CD4-positive, alpha-beta T cell (primary cell): Measurements from ENCODE around the gene AUTS2. TPM values are rescaled to one million over a fixed set of nuclear protein-coding genes. Genes with fewer than 3 reads are reported as not detected.

Experiments used
- ATAC-seq: fragments of 200-7000 bp; cut with Tn5 transposase; one replicate; pipeline ENCODE4 v1.10.0; 2022; ENCODE audit warnings: mild to moderate bottlenecking; ENCODE audit not compliant: poor library complexity
- CTCF ChIA-PET: fragments of 350-600 bp; sonication (Branson Sonifier 250); formaldehyde crosslinking; loops from one replicate; lab custom pipeline; 2021; ENCODE audit warnings: antibody characterized with exemption, inconsistent platforms; lab: Charles Lee
- POLR2A ChIA-PET: fragments of 350-600 bp; sonication (Branson Sonifier 250); formaldehyde crosslinking; loops from one replicate; lab custom pipeline; 2021; ENCODE audit warnings: antibody characterized with exemption, inconsistent platforms; lab: Charles Lee
- DNase-seq, 14 experiments: peaks; one replicate each; pipeline ENCODE4 v3.0.0-alpha.2; 2013 to 2020; ENCODE audit warnings: mixed read lengths in 2 of 14
- H3K27ac ChIP-seq, 2 donors: one replicate each; pipeline versions ENCODE4 v1.5.1 to v1.7.0; 2013; ENCODE audit warnings: low read length in 2 of 2, low read depth in 1 of 2, mild to moderate bottlenecking in 1 of 2
- H3K27me3 ChIP-seq, 2 experiments: 1 replicate in 1 of 2; 2 replicates in 1 of 2; pipeline versions ENCODE4 v1.6.1 to v1.7.0; 2013; ENCODE audit warnings: low read length in 2 of 2, control low read depth in 1 of 2, mild to moderate bottlenecking in 1 of 2, moderate library complexity in 1 of 2; ENCODE audit not compliant: insufficient read depth in 2 of 2, control insufficient read depth in 1 of 2
- H3K36me3 ChIP-seq: one replicate; pipeline ENCODE4 v1.6.1; 2013; ENCODE audit warnings: low read length, control low read depth; ENCODE audit not compliant: insufficient read depth
- H3K4me1 ChIP-seq: one replicate; pipeline ENCODE4 v1.6.1; 2013; ENCODE audit warnings: low read length, control low read depth; ENCODE audit not compliant: insufficient read depth
- H3K4me3 ChIP-seq: one replicate; pipeline ENCODE4 v1.5.1; 2013; ENCODE audit warnings: mild to moderate bottlenecking, low read length, moderate library complexity
- H3K9me3 ChIP-seq, 2 experiments: 1 replicate in 1 of 2; 2 replicates in 1 of 2; pipeline versions ENCODE4 v1.6.1 to v1.7.0; 2013; ENCODE audit warnings: low read length in 2 of 2, mild to moderate bottlenecking in 2 of 2, control low read depth in 1 of 2, moderate library complexity in 1 of 2; ENCODE audit not compliant: control insufficient read depth in 1 of 2, insufficient read depth in 1 of 2
- H3K27ac Mint-ChIP-seq: one replicate; pipeline ENCODE4 v1.8.0; 2020; ENCODE audit warnings: mixed read lengths
- H3K27me3 Mint-ChIP-seq: one replicate; pipeline ENCODE4 v1.8.0; 2021; ENCODE audit warnings: mixed read lengths
- H3K36me3 Mint-ChIP-seq: one replicate; pipeline ENCODE4 v1.8.0; 2021; ENCODE audit warnings: low read depth, mixed read lengths
- H3K4me1 Mint-ChIP-seq: one replicate; pipeline ENCODE4 v1.8.0; 2021; ENCODE audit warnings: low read depth, mixed read lengths
- H3K4me3 Mint-ChIP-seq: one replicate; pipeline ENCODE4 v1.8.0; 2020; ENCODE audit warnings: mild to moderate bottlenecking, mixed read lengths
- H3K9me3 Mint-ChIP-seq: one replicate; pipeline ENCODE4 v1.8.0; 2020; ENCODE audit warnings: mixed read lengths
- intact Hi-C, 2 experiments: fragments of 100-400 bp; cut with DNase I in 1 of 2; cut with micrococcal nuclease in 1 of 2; formaldehyde crosslinking; loops; one replicate each; pipeline versions ENCODE4 v1.15.1 to v1.9.0; 2023 to 2025; cut with DNase I, micrococcal nuclease
- total RNA-seq, 174 experiments: library from RNA in 2 of 174; stranded (reverse) in 2 of 174; gene quantifications; one replicate each; pipeline ENCODE4 v1.2.3 and lab custom pipeline; 2021 to 2026
- TF ChIP-seq, protein P1 (sequence below): fragments of 200-600 bp; IDR thresholded peaks from one replicate; pipeline ENCODE4 v1.8.0; 2022; ENCODE audit warnings: antibody characterized with exemption, mild to moderate bottlenecking

Gene AUTS2
- total RNA-seq, 2 experiments from 2014 or later, result 43.6 to 47.6 TPM

DNA sequence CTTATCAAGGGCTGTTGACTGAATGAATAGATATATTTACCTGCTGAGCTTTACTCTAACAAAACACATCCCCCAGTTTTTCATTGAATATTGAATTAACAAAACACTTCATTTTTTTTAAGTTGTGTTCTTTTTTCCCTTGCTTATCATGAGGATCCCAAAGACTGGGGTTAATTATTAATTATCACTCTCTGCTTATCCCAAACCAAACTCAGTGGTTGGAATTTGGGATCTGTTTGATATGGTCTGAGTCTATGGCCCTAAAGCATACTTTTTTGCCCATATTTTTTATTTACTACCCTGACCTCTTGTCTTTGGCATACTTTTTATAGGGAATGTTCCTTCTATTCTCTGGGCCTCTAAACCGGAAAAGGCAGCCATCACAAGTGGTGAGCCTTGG, 836.5 kb downstream of the AUTS2 start:
- H3K4me3 Mint-ChIP-seq, result no peak overlapping the region
- H3K4me3 ChIP-seq, result no peak overlapping the region
- H3K36me3 Mint-ChIP-seq, result no peaks in the 10 kb centered on the region
- H3K27me3 Mint-ChIP-seq, result no peaks in the 10 kb centered on the region
- H3K27me3 ChIP-seq, result no peaks in the 10 kb centered on the region
- H3K27ac Mint-ChIP-seq, result no peak overlapping the region
- ATAC-seq (no peak), DNase-seq (no peak)
- H3K27ac ChIP-seq, result no peak overlapping the region
- H3K36me3 ChIP-seq, result no peaks in the 10 kb centered on the region
- ChIA-PET POLR2A (no interaction called here), CTCF (interaction anchor here (1.4 kb wide), 1 partner anchor 10 kb away, joined by 3 read pairs; no protein-coding TSS in a partner anchor)
- peaks cover 9% of the 10 kb centered on the region for H3K4me1 Mint-ChIP-seq
- no peaks in the 10 kb centered on the region for H3K4me1 ChIP-seq
- TF ChIP-seq, protein P1, sequence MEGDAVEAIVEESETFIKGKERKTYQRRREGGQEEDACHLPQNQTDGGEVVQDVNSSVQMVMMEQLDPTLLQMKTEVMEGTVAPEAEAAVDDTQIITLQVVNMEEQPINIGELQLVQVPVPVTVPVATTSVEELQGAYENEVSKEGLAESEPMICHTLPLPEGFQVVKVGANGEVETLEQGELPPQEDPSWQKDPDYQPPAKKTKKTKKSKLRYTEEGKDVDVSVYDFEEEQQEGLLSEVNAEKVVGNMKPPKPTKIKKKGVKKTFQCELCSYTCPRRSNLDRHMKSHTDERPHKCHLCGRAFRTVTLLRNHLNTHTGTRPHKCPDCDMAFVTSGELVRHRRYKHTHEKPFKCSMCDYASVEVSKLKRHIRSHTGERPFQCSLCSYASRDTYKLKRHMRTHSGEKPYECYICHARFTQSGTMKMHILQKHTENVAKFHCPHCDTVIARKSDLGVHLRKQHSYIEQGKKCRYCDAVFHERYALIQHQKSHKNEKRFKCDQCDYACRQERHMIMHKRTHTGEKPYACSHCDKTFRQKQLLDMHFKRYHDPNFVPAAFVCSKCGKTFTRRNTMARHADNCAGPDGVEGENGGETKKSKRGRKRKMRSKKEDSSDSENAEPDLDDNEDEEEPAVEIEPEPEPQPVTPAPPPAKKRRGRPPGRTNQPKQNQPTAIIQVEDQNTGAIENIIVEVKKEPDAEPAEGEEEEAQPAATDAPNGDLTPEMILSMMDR, result no peak
- H3K9me3 Mint-ChIP-seq, result no peaks in the 10 kb centered on the region
- peaks cover 0 to 4% of the 10 kb centered on the region in 2 experiments for H3K9me3 ChIP-seq
- intact Hi-C loops, result no loop called here

DNA sequence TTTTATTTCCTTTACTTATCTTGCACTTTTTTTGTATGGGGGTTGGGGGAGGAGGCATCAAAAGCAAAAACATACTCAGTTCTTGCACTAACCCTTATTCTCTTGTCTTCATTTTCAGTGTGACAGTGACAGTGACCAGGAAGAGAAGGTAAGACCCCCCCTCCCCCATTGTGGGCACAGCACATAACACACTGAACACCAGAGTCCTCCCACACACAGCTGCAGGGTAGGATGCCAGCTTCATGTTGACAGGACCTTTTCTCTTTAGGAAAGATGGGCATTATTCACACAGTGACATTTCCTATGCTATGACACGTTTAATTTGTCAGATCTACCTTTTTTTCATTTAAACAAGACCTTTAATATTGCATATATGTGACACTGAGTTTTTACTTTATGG, 837.4 kb downstream of the AUTS2 start:
- Histone ChIP-seq H3K36me3 (no peaks in the 10 kb centered on the region), H3K4me1 (no peaks in the 10 kb centered on the region), H3K4me3 (no peak overlapping the region), H3K27me3 (no peaks in the 10 kb centered on the region), H3K27ac (no peak overlapping the region), H3K9me3 (peaks cover 0 to 4% of the 10 kb centered on the region in 2 experiments)
- no peak for ATAC-seq
- H3K4me1 Mint-ChIP-seq, result peaks cover 9% of the 10 kb centered on the region
- no peaks in the 10 kb centered on the region for H3K36me3 Mint-ChIP-seq
- H3K27ac Mint-ChIP-seq, result no peak overlapping the region
- TF ChIP-seq, protein P1, result no peak
- no peaks in the 10 kb centered on the region for H3K27me3 Mint-ChIP-seq
- no peaks in the 10 kb centered on the region for H3K9me3 Mint-ChIP-seq
- ChIA-PET POLR2A (no interaction called here), CTCF (no interaction called here)
- no peak for DNase-seq
- H3K4me3 Mint-ChIP-seq, result no peak overlapping the region
- intact Hi-C loops, result no loop called here

DNA sequence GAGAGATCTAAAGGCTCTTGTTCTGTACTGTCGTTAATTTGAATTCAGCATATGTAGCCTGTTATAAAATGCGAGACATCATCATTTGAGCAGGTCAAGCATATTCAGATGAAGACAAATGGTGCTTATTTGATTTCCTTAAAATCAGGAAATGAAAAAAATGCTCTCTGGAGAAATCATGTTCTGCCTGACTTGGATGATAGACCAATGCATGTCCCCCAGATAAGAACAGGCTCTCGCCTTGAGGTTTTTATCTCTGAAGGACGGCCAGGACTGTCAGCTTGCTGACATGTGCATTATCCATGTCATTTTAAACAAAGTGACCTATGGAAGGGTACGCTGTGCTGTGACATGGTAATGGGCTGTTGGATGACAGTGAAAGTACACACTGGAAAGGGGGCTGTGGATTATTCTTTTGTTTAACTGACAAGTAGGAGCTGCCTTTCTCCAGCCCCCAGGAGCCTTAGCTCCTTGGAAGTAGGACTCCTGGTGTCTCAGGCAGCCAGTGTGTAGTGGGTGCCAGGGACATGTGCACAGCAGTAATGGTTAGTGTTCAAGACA, 838.6 kb downstream of the AUTS2 start:
- Mint-ChIP-seq H3K27ac (no peak overlapping the region), H3K36me3 (no peaks in the 10 kb centered on the region), H3K27me3 (no peaks in the 10 kb centered on the region), H3K4me1 (peaks cover 9% of the 10 kb centered on the region), H3K9me3 (no peaks in the 10 kb centered on the region), H3K4me3 (no peak overlapping the region)
- ChIA-PET POLR2A (no interaction called here), CTCF (no interaction called here)
- TF ChIP-seq, protein P1, result no peak
- no peak overlapping the region for H3K27ac ChIP-seq
- no peaks in the 10 kb centered on the region for H3K36me3 ChIP-seq
- no peak for ATAC-seq
- H3K27me3 ChIP-seq, result no peaks in the 10 kb centered on the region
- H3K4me3 ChIP-seq, result no peak overlapping the region
- DNase-seq, result no peak
- intact Hi-C loops, result no loop called here
- no peaks in the 10 kb centered on the region for H3K9me3 ChIP-seq
- H3K4me1 ChIP-seq, result no peaks in the 10 kb centered on the region
